ENCODE data around the gene ZNF320.
"Not testable (repeated sequence)": the region's sequence is repeated elsewhere in the genome, so short reads cannot be mapped to it uniquely, and the experiment has no call there.

The ZNF320 gene

DNA sequence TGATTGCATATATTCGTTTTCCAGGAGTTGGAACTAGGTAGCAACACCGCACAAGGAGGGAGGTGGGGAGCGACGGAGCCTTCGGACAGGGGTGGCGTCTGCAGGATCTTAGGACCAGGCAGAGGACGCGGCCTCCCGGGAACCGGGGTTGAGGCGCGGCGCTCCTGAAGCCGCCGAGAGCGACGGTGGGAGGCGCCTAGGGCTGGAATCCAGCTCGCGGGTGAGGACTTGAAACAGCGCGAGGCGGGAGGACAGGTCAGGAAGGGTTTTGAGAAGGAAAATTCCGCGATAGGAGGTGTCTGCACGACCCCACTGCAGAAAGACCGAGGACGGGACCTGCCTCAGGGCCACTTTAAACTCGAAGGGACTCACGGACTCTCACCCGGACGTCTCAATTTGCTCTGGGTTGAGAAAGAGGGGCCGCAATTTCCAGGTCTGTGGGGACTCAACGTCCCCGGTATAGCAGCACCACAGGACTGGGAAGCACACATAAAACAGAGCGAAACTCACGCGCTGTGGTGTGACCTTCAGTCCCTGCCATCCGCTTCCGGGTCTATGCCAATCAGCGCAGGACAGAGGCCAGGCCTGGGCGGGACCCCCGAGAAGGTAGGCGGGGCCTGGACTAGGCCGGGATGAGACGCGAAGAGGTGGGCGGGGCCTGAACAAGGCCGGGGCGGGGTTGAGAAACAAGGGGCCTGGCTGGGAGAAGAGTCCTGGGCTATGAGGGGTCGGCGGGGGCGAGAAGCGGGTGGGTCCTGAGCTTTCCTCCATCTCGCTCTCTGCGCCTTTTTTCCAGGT lies at the start of gene ZNF320:
ZNF320 (minus strand) TSS at position 498 of the 798 bp plus-strand sequence. CDS start 7,380 bp downstream, outside the sequence.
- peak; percentile 90 for DNase-seq

DNA sequence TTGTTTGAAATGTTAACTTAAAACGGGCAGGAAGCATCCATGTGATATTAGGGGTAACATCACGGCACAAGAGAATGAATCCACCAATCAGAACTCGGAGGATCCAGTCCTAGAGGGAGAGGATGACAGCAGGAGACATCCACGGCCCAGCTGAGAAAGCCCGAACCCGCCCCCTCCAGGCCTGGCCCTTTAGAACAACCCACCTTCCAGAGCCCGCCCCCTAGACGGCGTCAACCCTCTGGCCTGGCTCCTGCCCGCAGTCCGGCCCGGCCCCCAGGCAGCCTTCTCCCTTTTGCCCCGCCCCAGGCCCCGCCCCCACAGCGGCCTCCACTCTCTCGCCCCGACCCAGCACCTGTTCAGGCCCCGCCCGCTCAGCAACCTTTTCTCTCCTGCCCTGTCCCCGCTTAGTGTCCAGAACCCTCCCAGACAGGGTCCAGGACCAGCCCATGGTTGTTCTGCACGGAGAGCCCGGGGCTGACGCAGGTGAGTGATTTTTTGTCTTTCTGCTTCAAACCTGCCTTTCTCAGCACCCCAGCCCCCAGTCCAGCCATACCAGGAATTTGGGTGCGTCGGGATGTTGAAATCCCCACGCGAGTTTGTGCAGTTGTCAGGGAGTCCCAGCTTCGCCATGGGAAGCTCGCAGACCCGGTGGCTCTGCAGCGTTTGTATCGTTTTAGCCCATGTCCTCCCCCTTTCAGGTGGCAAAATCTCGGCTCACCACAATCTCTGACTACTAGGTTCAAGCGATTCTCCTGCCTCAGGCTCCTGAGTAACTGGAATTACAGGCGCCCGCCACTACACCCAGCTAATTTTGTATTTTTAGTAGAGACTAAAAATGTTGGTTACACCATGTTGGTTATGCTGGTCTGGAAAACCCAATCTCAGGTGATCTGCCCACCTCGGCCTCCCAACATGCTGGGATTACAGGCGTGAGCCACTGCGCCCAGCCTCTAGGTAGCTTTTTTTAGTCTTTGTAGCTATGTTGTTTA lies 49.2 kb upstream of the ZNF320 start:
- no peak for DNase-seq

DNA sequence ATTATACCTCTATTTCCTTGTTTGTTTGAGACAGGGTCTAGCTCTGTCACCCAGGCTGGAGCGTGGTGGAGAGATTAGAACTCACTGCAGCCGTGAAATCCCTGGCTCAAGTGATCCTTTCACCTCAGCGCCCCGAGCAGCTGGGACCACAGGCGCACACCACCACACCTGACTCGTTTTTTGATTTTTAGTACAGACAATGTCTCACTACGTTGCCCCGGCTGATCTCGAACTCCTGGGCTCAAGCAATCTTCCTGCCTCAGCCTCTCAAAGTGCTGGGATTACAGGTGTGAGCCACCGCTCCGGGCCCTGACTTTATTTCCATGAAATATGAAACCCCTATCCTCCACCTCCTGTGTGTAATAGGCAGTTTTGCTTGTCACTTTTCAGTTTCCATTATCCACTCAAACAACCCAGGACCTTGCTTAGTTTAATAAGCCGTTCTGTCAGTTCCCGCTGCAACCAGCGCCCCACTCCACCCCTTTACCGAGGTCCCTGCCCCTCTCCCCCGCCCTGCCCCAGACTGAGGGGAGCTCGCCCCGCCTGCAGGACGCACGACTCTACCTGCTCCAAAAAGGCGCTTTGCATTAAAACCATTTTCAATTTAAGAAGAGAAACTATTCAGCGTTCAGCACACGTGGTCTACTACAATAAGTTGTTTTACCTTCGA lies 48.4 kb upstream of the ZNF320 start:
- no peak for DNase-seq

DNA sequence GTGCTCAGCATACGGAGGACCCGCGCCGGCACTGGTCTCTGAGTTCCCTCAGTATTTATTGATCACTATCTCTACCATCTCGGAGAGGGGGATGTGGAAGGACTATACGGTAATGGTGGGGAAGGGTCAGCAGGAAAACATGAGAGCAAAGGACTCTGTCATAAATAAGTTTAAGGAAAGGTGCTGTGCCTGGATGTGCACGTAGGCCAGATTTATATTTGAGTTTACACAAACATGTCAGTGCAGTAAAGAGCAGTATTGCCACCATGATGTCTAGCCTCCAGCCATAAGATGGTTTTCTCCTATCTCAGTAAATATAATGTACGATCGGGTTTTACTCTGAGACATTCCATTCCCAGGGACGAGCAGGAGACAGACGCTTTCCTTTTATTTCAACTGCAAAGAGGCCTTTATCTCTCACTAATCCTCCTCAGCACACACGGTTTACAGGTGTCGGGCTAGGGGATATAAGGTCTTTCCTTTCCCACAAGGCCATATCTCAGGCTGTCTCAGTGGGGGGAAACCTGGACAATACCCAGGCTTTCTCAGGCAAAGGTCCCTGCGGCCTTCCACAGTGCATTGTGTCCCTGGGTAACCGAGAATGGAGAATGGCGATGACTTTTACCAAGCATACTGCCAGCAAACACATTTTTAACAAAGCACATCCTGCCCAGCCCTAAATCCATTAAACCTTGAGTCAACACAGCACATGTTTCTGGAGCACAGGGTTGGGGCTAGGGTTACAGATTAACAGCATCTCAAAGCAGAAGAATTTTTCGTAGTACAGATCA lies 47.5 kb upstream of the ZNF320 start:
- not testable (repeated sequence) for DNase-seq

DNA sequence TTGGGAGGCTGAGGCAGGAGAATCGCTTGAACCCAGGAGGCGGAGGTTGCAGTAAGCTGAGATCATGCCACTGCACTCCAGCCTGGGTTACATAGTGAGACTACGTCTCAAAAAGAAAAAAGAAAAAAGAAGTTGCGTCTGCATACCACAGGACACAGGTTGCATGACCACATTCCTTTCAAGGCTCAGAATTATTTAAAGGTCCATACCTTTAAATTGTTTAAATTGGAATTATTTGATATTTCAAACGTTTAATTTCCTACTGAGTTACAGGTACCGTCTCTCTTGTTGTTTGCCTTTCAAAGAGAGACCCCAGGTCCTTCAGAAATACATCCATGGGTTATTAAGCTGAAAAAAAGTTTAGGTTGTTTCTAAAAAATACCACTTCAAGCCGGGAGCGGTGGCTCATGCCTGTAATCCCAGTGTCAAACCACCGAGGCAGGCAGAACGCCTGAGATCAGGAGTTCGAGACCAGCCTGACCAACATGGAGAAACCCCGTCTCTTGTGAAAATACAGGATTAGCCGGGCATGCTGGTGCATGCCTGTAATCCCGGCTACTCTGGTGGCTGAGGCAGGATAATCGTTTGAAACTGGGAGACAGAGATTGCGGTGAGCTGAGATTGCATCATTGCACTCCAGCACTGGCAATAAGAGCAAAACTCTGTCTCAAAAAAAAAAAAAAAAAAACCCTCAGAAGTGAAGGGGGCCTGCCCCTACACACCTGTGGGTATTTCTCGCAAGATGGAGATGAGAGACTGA lies 46.6 kb upstream of the ZNF320 start:
- DNase-seq, result no peak

DNA sequence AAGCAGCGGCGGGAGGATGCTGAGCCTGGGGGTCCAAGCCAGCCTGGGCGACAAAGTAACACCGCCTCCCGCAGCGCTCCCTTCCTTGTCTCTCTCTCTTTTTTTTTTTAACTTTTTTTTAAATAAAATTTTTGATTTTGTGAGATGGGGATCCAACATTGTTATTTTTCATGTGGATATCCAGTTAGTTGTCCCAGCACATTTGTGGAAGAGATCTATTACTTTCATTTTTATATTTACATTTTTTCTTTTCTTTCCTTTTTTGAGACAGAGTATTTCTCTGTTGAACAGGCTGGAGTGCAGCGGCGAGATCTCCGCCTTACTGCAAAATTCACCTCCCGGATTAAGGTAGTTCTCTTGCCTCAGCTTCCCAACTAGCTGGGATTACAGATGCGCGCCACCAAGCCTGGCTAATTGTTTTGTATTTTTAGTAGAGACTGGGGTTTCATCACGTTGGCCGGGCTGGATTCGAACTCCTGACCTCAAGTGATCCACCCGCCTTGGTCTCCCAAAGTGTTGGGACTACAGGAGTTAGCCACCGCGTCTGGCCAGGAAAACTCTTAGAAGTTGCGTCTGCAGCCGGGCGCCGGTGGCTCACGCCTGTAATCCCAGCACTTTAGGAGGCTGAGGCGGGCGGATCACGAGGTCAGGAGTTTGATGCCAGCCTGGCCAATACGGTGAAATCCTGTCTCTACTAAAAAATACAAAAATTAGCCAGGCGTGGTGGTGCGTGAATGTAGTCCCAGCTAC lies 45.9 kb upstream of the ZNF320 start:
- DNase-seq, result no peak

DNA sequence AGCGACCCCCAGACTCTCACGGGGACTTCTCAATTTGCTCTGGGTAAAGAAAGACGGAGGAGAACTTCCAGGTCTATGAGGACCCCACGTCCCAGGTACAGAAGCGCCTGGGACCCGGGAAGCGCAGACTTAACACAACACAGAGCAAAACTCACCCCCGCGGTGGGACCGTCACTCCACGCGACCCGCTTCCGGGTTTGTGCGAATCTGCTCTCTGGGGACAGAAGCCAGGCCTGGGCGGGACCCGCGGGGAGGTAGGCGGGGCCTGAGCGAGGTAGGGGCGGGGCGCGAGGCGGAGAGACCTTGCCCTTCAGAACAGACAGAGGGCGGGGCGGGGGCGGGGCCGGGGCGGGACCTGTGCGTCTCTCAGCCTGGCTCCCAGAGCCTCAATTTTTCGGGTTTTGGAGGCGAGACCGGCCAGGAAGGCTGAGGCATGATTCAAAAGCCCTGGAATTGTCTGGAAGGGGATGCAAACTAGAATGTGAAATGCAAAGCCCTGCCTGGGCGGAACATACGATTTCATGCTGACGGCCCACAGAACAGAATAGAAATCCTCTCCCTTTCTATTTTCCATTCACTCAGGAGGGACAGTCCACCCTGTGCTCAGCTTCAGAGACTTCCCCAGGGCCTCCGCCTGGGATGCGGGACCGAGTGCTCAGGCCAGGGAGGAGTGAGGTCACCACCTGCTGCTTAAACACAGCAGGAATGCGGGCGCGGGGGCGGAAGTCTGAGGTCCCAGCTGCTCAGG lies 45.1 kb upstream of the ZNF320 start:
- DNase-seq, result peak; percentile 92

DNA sequence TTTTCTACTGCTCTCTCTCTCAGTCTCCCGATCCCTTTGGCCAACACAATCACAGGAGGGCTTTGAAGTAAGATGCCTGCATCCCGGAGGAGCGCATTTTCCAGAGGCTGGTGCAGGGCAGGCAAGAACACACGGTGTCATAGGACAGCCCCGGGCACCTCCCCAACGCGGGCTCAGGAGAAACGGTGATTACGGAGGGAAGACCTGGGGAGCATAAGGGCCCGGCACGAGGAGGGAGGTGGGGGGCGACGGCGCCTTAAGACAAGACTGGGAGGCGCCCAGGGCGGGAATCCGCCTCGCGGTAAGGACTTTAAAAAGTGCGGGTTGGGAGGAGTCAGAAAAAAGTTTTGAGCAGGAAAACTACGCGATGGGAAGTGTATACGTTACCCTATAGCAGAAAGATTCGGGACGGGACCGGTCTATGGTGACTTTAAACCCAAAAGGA lies 44.5 kb upstream of the ZNF320 start:
- DNase-seq, result peak; percentile 8

DNA sequence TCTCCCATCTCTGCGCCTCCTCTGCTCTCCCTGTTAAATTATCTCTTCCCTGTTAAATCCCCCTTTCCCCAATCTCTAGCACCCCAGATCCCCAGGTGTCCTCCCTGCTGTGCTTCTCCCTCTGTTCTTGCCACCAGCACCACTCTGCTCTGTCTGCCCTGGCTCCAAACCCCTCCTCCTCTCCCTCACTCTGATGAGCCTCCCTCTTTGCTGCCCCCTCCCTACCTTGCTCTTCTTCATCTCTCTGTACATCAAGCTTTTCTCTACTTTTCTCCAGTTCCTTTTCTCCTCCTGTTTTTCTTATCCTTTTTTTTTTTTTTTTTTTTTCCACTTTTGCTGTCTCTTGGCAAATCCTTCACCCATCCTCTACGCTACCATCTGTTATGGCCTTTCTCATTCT lies 44.1 kb upstream of the ZNF320 start:
- DNase-seq, result not testable (repeated sequence)

DNA sequence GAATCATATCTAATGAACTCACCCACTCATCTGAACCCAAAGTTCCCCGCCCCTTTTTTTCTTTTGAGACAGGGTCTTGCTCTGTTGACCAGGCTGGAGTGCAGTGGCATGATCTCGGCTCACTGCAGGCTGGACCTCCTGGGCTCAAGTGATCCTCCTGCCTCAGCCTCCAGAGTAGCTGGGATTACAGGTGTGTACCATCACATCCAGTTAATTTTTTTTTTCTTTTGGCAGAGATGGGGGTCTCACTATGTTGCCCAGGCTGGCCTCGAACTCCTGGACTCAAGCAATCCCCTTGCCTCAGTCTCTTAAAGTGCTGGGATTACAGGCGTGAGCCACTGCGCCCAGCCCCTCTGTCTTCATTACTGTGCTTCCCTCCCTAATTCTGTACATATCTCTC lies 43.5 kb upstream of the ZNF320 start:
- not testable (repeated sequence) for DNase-seq

DNA sequence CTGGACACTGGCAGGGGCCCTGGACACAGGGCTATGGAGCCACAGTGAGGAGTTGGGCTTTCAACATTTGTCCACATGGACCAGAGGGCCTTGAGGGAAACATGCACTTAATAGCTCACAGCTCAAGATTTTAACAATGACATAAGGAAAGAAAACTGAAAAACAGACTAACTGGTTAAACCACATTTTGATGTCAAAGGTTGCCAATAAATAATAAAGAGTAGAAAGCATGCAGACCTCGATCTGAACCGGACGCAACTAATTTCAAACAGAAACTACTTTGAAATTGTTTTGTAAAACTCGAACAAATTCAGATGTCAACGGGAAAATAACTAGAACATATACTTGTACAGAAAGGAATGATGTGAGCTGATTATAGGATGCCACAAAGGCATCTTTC lies 41.3 kb upstream of the ZNF320 start:
- DNase-seq, result no peak

DNA sequence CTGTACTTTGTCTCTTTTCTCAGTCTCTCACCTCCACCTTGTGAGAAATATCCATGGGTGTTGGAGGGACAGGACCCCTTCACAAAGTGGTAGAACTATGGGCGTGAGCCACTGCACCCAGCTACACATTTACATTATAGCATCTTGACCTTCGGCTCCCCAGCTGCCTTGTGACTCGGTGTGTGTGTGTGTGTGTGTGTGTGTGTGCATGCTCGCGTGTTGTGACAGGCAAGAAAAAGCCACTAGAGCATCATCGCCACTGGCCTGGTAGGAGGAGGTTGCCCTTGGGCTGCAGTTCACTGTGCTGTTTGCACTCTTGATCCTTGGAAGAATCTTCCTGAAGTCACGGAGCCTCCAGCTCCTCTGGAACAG lies 39.5 kb upstream of the ZNF320 start:
- DNase-seq, result no peak

DNA sequence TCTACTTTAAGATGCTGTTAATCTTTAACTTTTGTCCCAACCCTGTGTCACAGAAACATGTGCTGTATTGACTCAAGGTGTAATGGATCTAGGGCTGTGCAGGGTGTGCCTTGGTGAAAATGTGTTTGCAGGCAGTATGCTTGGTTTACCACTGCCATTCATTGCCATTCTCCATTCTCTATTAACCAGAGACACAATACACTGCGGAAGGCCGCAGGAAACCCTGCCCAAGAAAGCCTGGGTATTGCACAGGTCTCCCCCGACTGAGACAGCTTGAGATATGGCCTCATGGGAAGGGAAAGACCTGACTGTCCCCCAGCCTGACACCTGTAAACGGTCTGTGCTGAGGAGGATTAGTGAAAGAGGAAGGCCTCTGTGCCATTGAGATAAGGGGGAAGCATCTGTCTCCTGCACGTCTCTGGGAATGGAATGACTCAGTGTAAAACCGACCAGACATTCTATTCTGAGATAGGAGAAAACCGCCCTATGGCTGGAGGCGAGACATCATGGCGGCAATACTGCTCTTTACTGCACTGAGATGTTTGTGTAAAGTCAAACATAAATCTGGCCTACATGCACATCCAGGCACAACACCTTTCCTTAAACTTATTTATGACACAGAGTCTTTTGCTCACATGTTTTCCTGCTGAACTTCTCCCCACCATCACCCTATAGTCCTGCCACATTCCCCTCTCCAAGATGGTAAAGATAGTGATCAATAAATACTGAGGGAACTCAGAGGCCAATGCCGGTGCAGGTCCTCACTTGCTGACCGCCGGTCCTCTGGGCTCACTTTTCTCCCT lies 38.9 kb upstream of the ZNF320 start:
- no peak for DNase-seq

DNA sequence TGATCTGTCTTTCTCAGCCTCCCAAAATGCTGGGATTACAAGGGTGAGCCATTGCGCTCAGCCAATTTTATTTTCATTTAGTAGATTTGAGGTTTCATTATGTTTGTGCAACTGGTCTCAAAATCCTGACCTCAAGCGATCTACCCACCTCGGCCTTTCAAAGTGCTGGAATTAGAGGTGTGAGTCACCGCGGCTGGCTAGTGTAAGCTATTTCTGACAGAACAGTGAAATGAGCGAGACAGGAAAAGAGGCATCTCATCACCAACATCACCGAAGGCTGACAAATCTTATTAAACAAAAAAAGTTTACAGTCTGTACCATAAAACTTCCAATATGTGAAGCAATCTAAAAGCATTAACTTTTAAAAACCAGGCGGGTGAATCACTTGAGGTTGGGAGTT lies 38.0 kb upstream of the ZNF320 start:
- DNase-seq, result no peak

DNA sequence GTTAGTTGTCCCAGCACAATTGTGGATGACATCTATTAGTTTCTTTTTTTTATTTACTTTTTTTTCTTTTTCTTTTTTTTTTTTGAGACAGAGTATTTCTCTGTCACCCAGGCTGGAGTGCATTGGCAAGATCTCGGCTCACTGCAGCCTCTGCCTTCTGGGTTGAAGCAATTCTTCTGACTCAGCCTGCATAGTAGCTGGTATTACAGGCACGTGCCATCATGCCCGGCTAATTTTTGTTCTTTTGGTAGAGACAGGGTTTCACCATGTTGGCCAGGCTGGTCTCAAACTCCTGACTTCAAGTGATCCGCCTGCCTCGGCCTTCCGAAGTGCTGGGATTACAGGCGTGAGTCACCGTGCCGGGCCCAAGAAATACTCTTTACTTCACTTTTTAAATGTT lies 27.2 kb upstream of the ZNF320 start:
- not testable (repeated sequence) for DNase-seq

DNA sequence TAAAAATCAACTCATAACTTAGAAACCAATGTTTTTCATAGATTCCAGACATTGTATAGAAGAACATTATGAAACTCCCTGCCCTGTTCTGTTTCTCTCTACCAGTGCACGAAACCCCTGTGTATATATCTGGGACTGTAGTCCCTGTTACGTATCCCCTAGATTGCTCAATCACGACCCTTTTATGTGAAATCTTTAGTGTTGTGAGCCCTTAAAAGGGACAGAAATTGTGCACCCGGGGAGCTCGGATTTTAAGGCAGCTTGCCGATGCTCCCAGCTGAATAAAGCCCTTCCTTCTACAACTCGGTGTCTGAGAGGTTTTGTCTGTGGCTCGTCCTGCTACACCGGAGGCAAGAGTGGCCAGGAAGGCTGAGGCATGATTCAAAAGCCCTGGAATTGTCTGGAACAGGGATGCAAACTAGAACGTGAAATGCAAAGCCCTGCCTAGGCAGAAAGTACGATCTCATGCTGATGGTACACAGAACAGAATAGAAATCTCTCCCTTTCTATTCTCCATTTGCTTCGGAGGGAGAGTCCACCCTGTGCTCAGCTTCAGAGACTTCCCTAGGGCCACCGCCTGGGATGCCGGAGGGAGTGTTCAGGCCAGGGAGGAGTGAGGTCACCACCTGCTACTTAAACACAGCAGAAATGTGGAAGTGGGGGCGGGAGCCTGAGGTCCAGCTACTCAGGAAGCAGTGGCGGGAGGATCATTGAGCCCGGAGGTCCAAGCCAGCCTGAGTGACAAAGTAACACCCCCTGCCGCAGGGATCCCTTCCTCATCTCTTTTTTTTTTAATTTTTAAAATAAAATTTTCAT lies 26.6 kb upstream of the ZNF320 start:
- DNase-seq, result no peak

DNA sequence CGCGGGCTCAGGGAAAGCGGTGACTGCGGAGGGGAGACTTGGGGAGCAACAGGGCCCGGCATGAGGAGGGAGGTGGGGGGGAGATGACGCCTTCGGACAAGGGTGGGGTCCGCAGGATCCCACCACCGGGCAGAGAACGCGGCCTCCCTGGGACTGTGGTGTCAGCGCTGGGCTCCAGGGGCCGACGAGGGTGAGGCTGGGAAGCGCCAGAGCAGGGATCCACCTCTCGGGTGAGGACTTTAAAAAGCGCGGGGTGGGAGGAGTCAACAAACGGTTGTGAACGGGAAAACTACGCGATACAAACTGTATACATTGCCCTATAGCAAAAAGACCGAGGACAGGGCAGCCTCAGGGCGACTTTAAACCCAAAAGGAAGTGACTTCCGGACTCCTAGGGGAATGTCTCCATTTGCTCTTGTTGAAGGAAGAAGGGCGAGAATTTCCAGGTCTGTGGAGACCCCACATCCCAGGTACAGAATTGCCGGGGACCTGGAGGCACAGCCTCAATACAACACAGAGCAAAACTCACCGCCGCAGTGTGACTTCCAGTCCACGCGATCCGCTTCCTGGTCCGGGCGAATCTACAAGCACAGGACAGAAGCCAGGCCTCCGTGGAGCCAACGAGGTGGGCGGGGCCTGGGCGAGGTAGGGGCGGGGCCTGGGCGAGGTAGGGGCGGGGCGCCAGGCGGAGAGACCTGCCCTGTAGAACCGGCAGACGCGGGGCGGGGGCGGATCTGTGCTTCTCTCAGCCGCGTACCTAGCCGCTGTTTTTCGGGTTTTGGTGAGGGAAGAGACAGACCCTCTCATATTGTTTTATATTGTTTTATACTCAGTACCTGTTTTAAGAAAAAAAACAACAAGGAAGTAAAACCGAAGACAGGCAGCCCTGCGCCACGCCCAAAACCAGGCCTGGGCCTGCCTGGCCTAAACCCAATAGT lies 25.7 kb upstream of the ZNF320 start, which contains the start of gene ZNF888:
ZNF888 (minus strand) TSS at position 588 of the 937 bp plus-strand sequence. CDS start 5,555 bp downstream, outside the sequence.
- DNase-seq, result peak; percentile 77

Data from stimulated activated CD4-positive, alpha-beta T cell treated with anti-CD3 and anti-CD28 coated beads, Interleukin-4, amount 100 ng/mL, for 24 hours (primary cell).